Type B pancreatic cell (in vitro differentiated cells): ENCODE results near the gene SMIM22. TPM values are rescaled to one million over a fixed set of nuclear protein-coding genes. Genes with fewer than 3 reads are reported as not detected.

ENCODE experiments used
- DNase-seq: peaks from one replicate; pipeline ENCODE4 v3.0.0; 2021; ENCODE audit warnings: mixed read lengths; ENCODE audit not compliant: unreplicated experiment; ENCODE audit errors: extremely low spot score
- H3K27ac Mint-ChIP-seq: 2 replicates; pipeline ENCODE4 v1.8.0; 2021; ENCODE audit warnings: mild to moderate bottlenecking, mixed read lengths
- H3K27me3 Mint-ChIP-seq: 2 replicates; pipeline ENCODE4 v1.8.0; 2021; ENCODE audit warnings: mixed read lengths
- H3K36me3 Mint-ChIP-seq: 2 replicates; pipeline ENCODE4 v1.8.0; 2021; ENCODE audit warnings: mixed read lengths
- H3K4me1 Mint-ChIP-seq: one replicate; pipeline ENCODE4 v1.8.0; 2021; ENCODE audit warnings: mixed read lengths; ENCODE audit not compliant: unreplicated experiment
- H3K4me3 Mint-ChIP-seq: 2 replicates; pipeline ENCODE4 v1.8.0; 2021; ENCODE audit warnings: mild to moderate bottlenecking, mixed read lengths
- H3K9me3 Mint-ChIP-seq: 2 replicates; pipeline ENCODE4 v1.8.0; 2021; ENCODE audit warnings: mixed read lengths
- CTCF ChIP-seq: fragments of 200-600 bp; sonication (generic); conservative IDR thresholded peaks from 2 replicates; pipeline ENCODE4 v1.5.0; 2021; ENCODE audit warnings: antibody characterized with exemption, mild to moderate bottlenecking
- total RNA-seq: library from RNA; stranded (reverse); gene quantifications from 2 replicates; pipeline ENCODE4 v1.2.1, GENCODE V29; 2021; ENCODE audit warnings: low replicate concordance

The SMIM22 gene
- total RNA-seq, 1 donor from 2014 or later, result 7.8 TPM

- Mint-ChIP-seq H3K4me3 (no peak overlapping the region), H3K4me1 (no peaks in the 10 kb centered on the region), H3K36me3 (peaks cover 23% of the 10 kb centered on the region), H3K9me3 (no peaks in the 10 kb centered on the region), H3K27ac (no peak overlapping the region), H3K27me3 (no peaks in the 10 kb centered on the region)
- no peak for TF ChIP-seq CTCF
- no peak for DNase-seq
These were observed 25.5 kb downstream of the SMIM22 start for GRCh38 chr16:4820652-4821051.

- Mint-ChIP-seq H3K4me1 (no peaks in the 10 kb centered on the region), H3K27ac (no peak overlapping the region), H3K9me3 (no peaks in the 10 kb centered on the region), H3K36me3 (peaks cover 20% of the 10 kb centered on the region), H3K27me3 (no peaks in the 10 kb centered on the region), H3K4me3 (no peak overlapping the region)
- TF ChIP-seq CTCF, result no peak
- no peak for DNase-seq
These were observed 30.0 kb downstream of the SMIM22 start for GRCh38 chr16:4825196-4825595.

- Mint-ChIP-seq H3K36me3 (peaks cover 29% of the 10 kb centered on the region), H3K27me3 (no peaks in the 10 kb centered on the region), H3K4me1 (no peaks in the 10 kb centered on the region), H3K27ac (no peak overlapping the region), H3K9me3 (no peaks in the 10 kb centered on the region), H3K4me3 (no peak overlapping the region)
- no peak for DNase-seq
- TF ChIP-seq CTCF, result no peak
These were observed 31.4 kb downstream of the SMIM22 start for GRCh38 chr16:4826526-4826925.

- TF ChIP-seq CTCF, result no peak
- H3K36me3 Mint-ChIP-seq, result peaks cover 29% of the 10 kb centered on the region
- no peak for DNase-seq
These were observed 31.8 kb downstream of the SMIM22 start for GRCh38 chr16:4826980-4827379.

GRCh38 chr16:4828567-4829321 lies 33.6 kb downstream of the SMIM22 start:
- Mint-ChIP-seq H3K27me3 (no peaks in the 10 kb centered on the region), H3K9me3 (no peaks in the 10 kb centered on the region), H3K36me3 (peaks cover 29% of the 10 kb centered on the region), H3K27ac (no peak overlapping the region), H3K4me3 (no peak overlapping the region), H3K4me1 (no peaks in the 10 kb centered on the region)
- no peak for DNase-seq
- TF ChIP-seq CTCF, result no peak

More at GRCh38 chr16:4826980-4827379, 31.8 kb downstream of the SMIM22 start:
- Mint-ChIP-seq H3K27ac (no peak overlapping the region), H3K27me3 (no peaks in the 10 kb centered on the region), H3K9me3 (no peaks in the 10 kb centered on the region), H3K4me3 (no peak overlapping the region), H3K4me1 (no peaks in the 10 kb centered on the region)
